Heart left ventricle (tissue), 16 donors: ENCODE measurements around the gene BAG2. TPM values are rescaled to one million over a fixed set of nuclear protein-coding genes. Genes with fewer than 3 reads are reported as not detected.

Source experiments
- ATAC-seq, 4 donors: fragments of 200-7000 bp; cut with Tn5 transposase; one replicate each; pipeline ENCODE4 v1.9.1; 2020 to 2022; ENCODE audit warnings: moderate library complexity in 4 of 4, mild to moderate bottlenecking in 3 of 4, moderate number of reproducible peaks in 1 of 4
- DNase-seq, 5 donors: peaks; one replicate each; pipeline ENCODE4 v3.0.0-alpha.2; 2020
- H3K27ac ChIP-seq, 12 donors: fragments of 200-600 bp; sonication (generic) in 4 of 12; one replicate each; pipeline versions ENCODE4 v1.5.0 to v1.8.0; 2016 to 2022; ENCODE audit warnings: mild to moderate bottlenecking in 2 of 12
- H3K27me3 ChIP-seq, 9 donors: fragments of 200-600 bp; sonication (generic) in 2 of 9; one replicate each; pipeline versions ENCODE4 v1.5.1 to v1.8.0; 2016 to 2022; ENCODE audit warnings: mild to moderate bottlenecking in 3 of 9
- H3K36me3 ChIP-seq, 9 donors: fragments of 200-600 bp; sonication (generic) in 2 of 9; one replicate each; pipeline versions ENCODE4 v1.5.0 to v1.8.0; 2018 to 2022; ENCODE audit warnings: mild to moderate bottlenecking in 2 of 9
- H3K4me1 ChIP-seq, 12 donors: fragments of 200-600 bp; sonication (generic) in 4 of 12; one replicate each; pipeline versions ENCODE4 v1.5.0 to v1.8.0; 2016 to 2022; ENCODE audit warnings: mild to moderate bottlenecking in 3 of 12
- H3K4me3 ChIP-seq, 12 donors: fragments of 200-600 bp; sonication (generic) in 4 of 12; one replicate each; pipeline versions ENCODE4 v1.5.0 to v1.8.0; 2017 to 2022; ENCODE audit warnings: mild to moderate bottlenecking in 9 of 12, moderate library complexity in 4 of 12
- H3K9me3 ChIP-seq, 12 donors: fragments of 200-600 bp; sonication (generic) in 4 of 12; one replicate each; pipeline versions ENCODE4 v1.5.0 to v1.8.0; 2016 to 2022; ENCODE audit warnings: mild to moderate bottlenecking in 1 of 12
- POLR2A ChIP-seq, 2 donors: fragments of 450-650 bp; IDR thresholded peaks; one replicate each; pipeline ENCODE4 v1.6.1; 2017; ENCODE audit warnings: antibody characterized with exemption in 2 of 2, mild to moderate bottlenecking in 2 of 2, moderate library complexity in 2 of 2
- WGBS, 4 donors: extraction: QIAGEN DNeasy Blood & Tissue Kit in 2 of 4; methylation state at CpG; one replicate each; pipeline versions ENCODE4 v1.1.5 to v1.1.7; 2013 to 2018; 5-methylcytosine and 5-hydroxymethylcytosine counted together
- intact Hi-C, 10 donors: fragments of 100-400 bp; cut with DNase I; formaldehyde crosslinking; loops; one replicate each; pipeline versions ENCODE4 v1.11.1 to v1.14.2; 2022
- polyA plus RNA-seq, 2 donors: library from polyadenylated mRNA; stranded (reverse); fragments of 200-250 nt; gene quantifications; one replicate each; pipeline ENCODE4 v1.2.3, GENCODE V29; 2013
- total RNA-seq, 9 donors: library from RNA; depleted of rRNA in 2 of 9; stranded (reverse); fragments of >200 nt in 2 of 9; fragmentation: NEBNext Ultra II Directional in 3 of 9; extraction: Animal tissue kit (Norgen Biotek cat#: 25700) in 3 of 9; gene quantifications; one replicate each; pipeline versions ENCODE4 v1.1.0 to v1.2.4, GENCODE V29; 2016 to 2023
- TF ChIP-seq, protein P1 (sequence below), 12 donors: fragments of 200-600 bp; sonication (generic) in 4 of 12; IDR thresholded peaks; one replicate each; pipeline versions ENCODE4 v1.5.0 to v1.8.0; 2018 to 2022; ENCODE audit warnings: antibody characterized with exemption in 12 of 12, mild to moderate bottlenecking in 5 of 12
- donor health status: ischemic (EF 13 %, LVEDD 7.1; RV severe dilation, severe dysfunction).
- donor health status: healthy with polysubstance abuse.
- donor health status: DM: no; HTN: yes; CAD: no.
- donor health status: DM: no; HTN: no; CAD: no.
- donor health status: ischemic (EF 25% LVEDD 6.9; RV normal size, moderate dysfunction).
- donor health status: ischemic (EF 25% LVEDD 5.7; RV mildly dilated, moderate dysfunction).
- donor health status: healthy.
- donor health status: DM: yes; HTN: yes; CAD: no.
- donor health status: ischemic (EF 35%, LVEDD 5.7; RV mildly dilated, moderate dysfunction).
- donor health status: nonischemic (EF 11% LVEDD 7.7; RV severe dilation, severe dysfunction).
- donor health status: DM: yes; HTN: yes; CAD: no.
- donor health status: PGD.
- donor health status: ischemic (EF 29% LVEDD 5.4; RV normal size, mild dysfunction).
- donor health status: nonischemic (EF 23%, LVEDD 6.1; RV moderate dilation, normal function).

BAG2 gene
- total and polyA plus RNA-seq, 11 donors: 4.5 to 18.0 (median 10.8) TPM

DNA sequence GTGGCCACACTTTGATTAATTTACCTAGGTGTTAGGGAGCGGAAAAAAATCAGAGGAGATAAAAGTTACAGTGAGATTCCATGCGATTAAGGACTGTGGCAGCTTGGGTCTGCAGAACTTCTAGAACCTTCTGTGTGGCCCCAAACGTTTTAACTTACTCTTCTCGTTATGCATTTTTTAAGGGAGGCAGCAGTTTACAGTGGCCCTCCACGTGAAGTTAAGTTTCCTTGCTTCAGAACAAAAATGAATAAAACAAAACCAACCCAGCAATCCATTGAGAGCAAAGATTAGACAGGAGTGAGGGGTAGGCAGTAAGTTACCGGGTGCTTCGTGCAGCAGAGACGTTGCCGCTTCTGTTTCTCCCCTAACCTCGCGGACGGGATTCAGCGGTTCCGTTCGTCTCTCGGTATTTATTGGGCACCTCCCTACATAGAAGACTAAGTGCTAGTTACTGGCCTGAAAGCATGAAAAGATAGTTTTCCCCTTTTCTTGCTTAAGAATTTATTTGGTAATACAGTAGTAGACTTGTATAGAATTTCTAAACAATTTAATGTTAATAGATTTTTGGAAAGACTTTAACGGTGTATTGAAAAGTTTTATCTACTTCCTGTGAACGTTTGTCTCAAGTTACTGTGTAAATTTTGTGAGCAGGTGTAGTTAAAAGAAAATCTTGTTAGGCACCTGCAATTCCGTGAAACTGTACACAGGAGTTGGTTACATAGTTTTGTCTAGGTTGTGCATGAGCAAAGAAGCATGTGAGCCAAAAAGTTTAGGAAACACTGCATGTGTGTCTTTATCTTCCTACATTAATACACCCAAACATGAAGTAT is 1.1 kb downstream of the BAG2 start:
- peak in 1 of 4 donors; percentile 32 for ATAC-seq

DNA sequence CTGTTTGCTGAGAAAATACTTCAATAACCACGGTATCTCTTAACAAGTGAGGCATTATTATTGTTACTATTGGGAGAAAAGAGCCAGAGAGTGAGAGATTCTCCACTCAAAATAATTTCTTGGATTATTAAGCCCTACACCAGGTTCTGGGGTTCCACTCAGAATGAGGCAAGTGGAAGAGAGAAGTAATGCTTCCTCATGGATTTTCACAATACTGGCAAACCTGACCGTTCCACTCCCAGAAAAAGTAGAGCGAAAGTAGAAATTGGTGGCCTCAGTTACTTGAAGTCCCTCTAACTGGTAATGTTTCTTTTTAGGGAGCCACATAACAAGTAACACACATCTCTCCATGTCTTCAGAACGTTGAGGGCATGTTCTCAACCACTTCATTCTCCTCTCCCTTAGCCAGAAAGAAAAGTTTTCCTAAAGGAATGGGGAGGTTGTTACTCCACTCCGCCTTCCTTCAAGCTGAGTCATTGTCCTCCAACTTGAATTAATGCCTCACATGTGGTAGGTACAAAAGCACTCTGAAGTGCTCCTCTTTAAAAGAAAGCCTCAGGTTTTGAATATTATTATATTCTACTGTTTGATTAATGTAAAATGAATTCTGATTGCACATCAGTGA is 1.9 kb downstream of the BAG2 start:
- H3K9me3 ChIP-seq: no peaks in the 10 kb centered on the region
- H3K4me1 ChIP-seq: peaks cover 0 to 46% (median 20%) of the 10 kb centered on the region in 12 donors
- peaks cover 0 to 2% (median 0%) of the 10 kb centered on the region in 9 donors for H3K36me3 ChIP-seq
- peak overlapping the region in 11 of 12 donors; percentile 69 to 97 (median 93) for H3K27ac ChIP-seq
- intact Hi-C loops: loop anchor here in 8 of 10 donors (2.0 to 10.0 kb wide), 7 partner anchors 43 to 143 kb away; partner anchors contain the start of genes PRIM2 (in 5 of the 8), RAB23 (in 2 of the 8) and KIAA1586 (in 1 of the 8)
- DNase-seq: no peak
- H3K27me3 ChIP-seq: no peaks in the 10 kb centered on the region
- peak overlapping the region in 11 of 12 donors; percentile 69 to 86 (median 78) for H3K4me3 ChIP-seq
- WGBS, 4 donors: 63 to 68% (median 64%) methylated on average over 5 of the region's 5 CpGs
- ATAC-seq: no peak
- TF ChIP-seq, protein P1, sequence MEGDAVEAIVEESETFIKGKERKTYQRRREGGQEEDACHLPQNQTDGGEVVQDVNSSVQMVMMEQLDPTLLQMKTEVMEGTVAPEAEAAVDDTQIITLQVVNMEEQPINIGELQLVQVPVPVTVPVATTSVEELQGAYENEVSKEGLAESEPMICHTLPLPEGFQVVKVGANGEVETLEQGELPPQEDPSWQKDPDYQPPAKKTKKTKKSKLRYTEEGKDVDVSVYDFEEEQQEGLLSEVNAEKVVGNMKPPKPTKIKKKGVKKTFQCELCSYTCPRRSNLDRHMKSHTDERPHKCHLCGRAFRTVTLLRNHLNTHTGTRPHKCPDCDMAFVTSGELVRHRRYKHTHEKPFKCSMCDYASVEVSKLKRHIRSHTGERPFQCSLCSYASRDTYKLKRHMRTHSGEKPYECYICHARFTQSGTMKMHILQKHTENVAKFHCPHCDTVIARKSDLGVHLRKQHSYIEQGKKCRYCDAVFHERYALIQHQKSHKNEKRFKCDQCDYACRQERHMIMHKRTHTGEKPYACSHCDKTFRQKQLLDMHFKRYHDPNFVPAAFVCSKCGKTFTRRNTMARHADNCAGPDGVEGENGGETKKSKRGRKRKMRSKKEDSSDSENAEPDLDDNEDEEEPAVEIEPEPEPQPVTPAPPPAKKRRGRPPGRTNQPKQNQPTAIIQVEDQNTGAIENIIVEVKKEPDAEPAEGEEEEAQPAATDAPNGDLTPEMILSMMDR (IDR thresholded peaks at IDR 0.05): no peak
- no peak for TF ChIP-seq POLR2A (IDR thresholded peaks at IDR 0.05)

More for the DNA sequence above, 1.1 kb downstream of the BAG2 start:
- Histone ChIP-seq H3K27me3 (no peaks in the 10 kb centered on the region), H3K27ac (peak overlapping the region; percentile 31 to 97 (median 92)), H3K4me1 (peaks cover 0 to 38% (median 15%) of the 10 kb centered on the region in 12 donors), H3K36me3 (peaks cover 0 to 9% (median 0%) of the 10 kb centered on the region in 9 donors), H3K4me3 (peak overlapping the region; percentile 55 to 86 (median 78)), H3K9me3 (no peaks in the 10 kb centered on the region)
- intact Hi-C loops: loop anchor here in 8 of 10 donors (2.0 to 10.0 kb wide), 7 partner anchors 42 to 144 kb away; partner anchors contain the start of genes PRIM2 (in 5 of the 8), RAB23 (in 2 of the 8) and KIAA1586 (in 1 of the 8)
- peak in 3 of 5 donors; percentile 16 to 33 (median 25) for DNase-seq
- TF ChIP-seq POLR2A (IDR thresholded peaks at IDR 0.05): no peak
- TF ChIP-seq, protein P1 (IDR thresholded peaks at IDR 0.05): no peak
- WGBS, 4 donors: 8 to 28% (median 12%) methylated on average over 19 of the region's 19 CpGs

DNA sequence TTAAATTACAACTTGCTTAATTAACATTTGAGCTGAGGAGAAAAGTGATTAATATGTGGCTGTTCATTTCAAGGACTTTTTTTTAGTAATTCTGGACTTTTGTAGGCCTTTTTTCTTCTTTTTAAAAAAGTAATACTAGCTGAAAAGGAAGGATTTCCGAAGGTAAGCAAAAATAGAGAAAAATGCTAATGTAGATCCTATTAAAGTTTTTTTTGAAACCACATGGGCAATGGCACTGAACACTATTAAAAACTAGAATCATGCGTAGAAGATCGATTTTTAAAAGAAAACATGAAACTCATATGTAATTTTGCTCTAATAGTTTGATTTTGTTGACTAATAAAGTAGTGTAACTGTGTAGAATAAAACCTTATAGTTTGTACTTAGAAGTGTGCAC is 2.4 kb downstream of the BAG2 start:
- no peaks in the 10 kb centered on the region for H3K9me3 ChIP-seq
- TF ChIP-seq POLR2A (IDR thresholded peaks at IDR 0.05): no peak
- TF ChIP-seq, protein P1 (IDR thresholded peaks at IDR 0.05): no peak
- H3K4me1 ChIP-seq: peaks cover 0 to 51% (median 23%) of the 10 kb centered on the region in 12 donors
- no peaks in the 10 kb centered on the region for H3K36me3 ChIP-seq
- DNase-seq (no peak), ATAC-seq (no peak)
- H3K4me3 ChIP-seq: peak overlapping the region in 8 of 12 donors; percentile 71 to 86 (median 78)
- intact Hi-C loops: loop anchor here in 8 of 10 donors (5.0 to 10.0 kb wide), 5 partner anchors 43 to 143 kb away; partner anchors contain the start of genes PRIM2 (in 5 of the 8), RAB23 (in 2 of the 8) and KIAA1586 (in 1 of the 8)
- 90 to 95% (median 92%) methylated on average over 3 of the region's 3 CpGs for WGBS, 4 donors
- no peaks in the 10 kb centered on the region for H3K27me3 ChIP-seq
- peak overlapping the region in 8 of 12 donors; percentile 88 to 97 (median 94) for H3K27ac ChIP-seq
